Right ventricle myocardium superior (tissue), 1 donor: ENCODE data around the gene IFNAR2. TPM values are rescaled to one million over a fixed set of nuclear protein-coding genes. Genes with fewer than 3 reads are reported as not detected.
A peak's percentile ranks its signal among the peaks of the same experiment; 100 is the strongest.
"Not testable (repeated sequence)": the region's sequence is repeated elsewhere in the genome, so short reads cannot be mapped to it uniquely, and the experiment has no call there.

Experiments used
- ATAC-seq: fragments of 200-7000 bp; cut with Tn5 transposase; one replicate; pipeline ENCODE4 v1.9.1; 2020; ENCODE audit warnings: mild to moderate bottlenecking; ENCODE audit not compliant: poor library complexity
- DNase-seq: peaks from one replicate; pipeline ENCODE4 v3.0.0-alpha.2; 2020
- intact Hi-C: fragments of 100-400 bp; cut with DNase I; formaldehyde crosslinking; loops from one replicate; pipeline ENCODE4 v1.11.2; 2022
- total RNA-seq: library from RNA; stranded (reverse); fragmentation: NEBNext Ultra II Directional; extraction: Animal tissue kit (Norgen Biotek cat#: 25700); gene quantifications from one replicate; pipeline ENCODE4 v1.2.1, GENCODE V29; 2021
- donor health status: DM: no; HTN: yes; CAD: no; lungs with severe emphysema.

Gene IFNAR2
- total RNA-seq, 1 donor from 2014 or later: 8.7 TPM

DNA sequence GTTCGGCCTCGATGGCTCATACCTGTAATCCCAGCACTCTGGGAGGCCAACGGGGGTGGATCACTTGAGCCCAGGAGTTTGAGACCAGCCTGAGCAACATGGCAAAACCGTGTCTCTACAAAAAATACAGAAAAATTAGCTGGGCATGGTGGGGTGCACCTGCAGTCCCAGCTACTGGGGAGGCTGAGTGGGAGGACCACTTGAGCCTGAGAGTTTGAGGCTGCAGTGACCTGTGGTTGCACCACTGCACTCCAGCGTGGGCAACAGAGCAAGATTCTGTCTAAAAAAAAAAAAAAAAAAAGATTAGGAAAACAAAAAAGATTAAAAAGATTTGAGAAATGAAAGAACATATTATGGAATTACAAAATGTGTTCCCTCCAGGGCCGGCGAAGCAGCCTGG, 18.4 kb upstream of the IFNAR2 start:
- DNase-seq (no peak), ATAC-seq (no peak)
- intact Hi-C loops: no loop called here

- DNase-seq (no peak), ATAC-seq (no peak)
- intact Hi-C loops: no loop called here
These were observed 18.0 kb upstream of the IFNAR2 start for GRCh38 chr21:33211732-33212131.

GRCh38 chr21:33212159-33212851, 17.4 kb upstream of the IFNAR2 start:
- intact Hi-C loops: no loop called here
- DNase-seq: no peak
- peak; percentile 24 for ATAC-seq

DNA sequence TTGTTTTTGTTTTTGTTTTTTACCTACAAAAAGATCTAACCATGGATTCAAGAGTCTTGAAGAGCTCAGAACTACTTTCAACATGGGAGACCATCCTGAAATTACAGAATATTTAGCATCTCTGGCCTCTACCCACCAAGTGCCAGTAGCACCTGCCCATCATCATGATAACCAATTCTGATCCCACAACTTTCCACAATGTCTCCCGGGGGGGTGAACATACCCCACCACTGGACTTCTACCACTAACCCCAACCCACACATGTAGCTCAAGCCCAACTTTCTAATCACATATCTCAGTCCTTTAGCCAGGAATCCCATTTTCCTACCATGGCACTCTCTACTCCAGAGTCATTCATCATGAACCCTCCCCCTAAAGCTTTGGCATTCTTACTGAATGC, 15.7 kb upstream of the IFNAR2 start:
- DNase-seq (no peak), ATAC-seq (no peak)
- intact Hi-C loops: no loop called here

DNA sequence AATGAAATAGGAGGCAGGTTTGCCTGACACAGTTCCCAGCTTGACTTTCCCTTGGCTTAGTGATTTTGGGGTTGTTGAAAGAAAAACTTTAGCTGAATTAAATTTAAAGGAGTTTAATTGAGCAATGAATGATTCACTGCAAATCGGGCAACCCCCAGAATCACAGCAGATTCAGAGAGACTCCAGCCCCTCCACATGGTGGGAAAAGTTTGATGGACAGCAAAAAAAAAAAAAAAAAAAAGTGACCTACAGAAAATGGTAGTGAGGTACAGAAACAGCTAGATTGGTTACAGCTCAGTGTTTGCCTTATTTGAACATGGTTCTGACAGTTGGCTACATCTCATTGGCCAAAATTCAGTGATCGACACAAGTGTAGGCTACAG, 12.6 kb upstream of the IFNAR2 start:
- intact Hi-C loops: no loop called here
- no peak for ATAC-seq

GRCh38 chr21:33219300-33219699, 10.4 kb upstream of the IFNAR2 start:
- ATAC-seq (no peak), DNase-seq (no peak)
- intact Hi-C loops: no loop called here

More for the DNA sequence above, 12.6 kb upstream of the IFNAR2 start:
- no peak for DNase-seq

- ATAC-seq (no peak), DNase-seq (no peak)
- intact Hi-C loops: no loop called here
These were observed 9.8 kb upstream of the IFNAR2 start for GRCh38 chr21:33219954-33220353.

DNA sequence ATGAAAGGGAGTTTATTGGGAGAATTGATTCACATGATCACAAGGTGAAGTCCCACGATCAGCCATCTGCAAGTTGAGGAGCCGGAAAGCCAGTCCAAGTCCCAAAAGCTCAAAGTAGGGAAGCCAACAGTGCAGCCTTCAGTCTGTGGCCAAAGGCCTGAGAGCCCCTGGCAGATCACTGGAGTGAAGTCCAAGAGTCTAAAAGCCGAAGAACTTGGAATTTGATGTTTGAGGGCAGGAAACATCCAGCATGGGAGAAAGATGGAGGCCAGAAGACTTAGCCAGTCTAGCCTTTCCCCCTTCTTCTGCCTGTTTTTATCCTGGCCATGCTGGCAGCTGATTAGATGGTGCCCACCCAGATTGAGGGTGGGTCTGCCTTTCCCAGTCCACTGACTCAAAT, 4.4 kb upstream of the IFNAR2 start:
- intact Hi-C loops, ATAC-seq, DNase-seq: not testable (repeated sequence)

- ATAC-seq: no peak
- no peak for DNase-seq
- intact Hi-C loops: no loop called here
These were observed 1.3 kb upstream of the IFNAR2 start for GRCh38 chr21:33228455-33228854.

DNA sequence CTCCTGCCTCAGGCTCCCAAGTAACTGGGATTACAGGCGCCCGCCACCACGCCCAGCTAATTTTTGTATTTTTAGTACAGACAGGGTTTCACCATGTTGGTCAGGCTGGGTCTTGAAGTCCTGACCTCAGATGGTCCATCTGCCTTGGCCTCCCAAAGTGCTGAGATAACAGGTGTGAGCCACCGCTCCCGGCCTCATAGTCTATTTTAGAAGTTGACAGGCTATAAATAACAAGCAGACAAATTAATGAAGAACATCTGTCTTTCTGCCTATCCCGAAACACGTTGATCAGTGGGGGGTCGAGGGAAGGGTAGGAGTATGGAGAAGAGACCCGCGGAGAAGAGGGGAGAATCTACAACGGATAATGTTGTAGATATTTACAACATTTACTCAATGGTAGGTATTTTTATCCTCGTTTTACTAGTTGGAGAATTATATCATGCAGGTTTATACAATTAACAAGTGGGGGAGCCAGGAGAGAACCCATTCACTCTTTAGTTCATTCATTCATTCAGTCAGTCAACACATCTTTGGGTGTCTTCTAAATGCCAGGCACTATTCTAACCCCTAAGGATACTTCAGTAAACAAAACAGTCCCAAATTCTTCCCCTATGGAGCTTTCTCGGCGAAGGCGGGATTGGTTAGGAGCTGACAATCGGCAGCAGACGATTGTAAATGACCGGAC, 497 bp upstream of the IFNAR2 start:
- intact Hi-C loops: no loop called here
- no peak for DNase-seq
- no peak for ATAC-seq

- ATAC-seq (peak; percentile 60), DNase-seq (peak; percentile 67)
- intact Hi-C loops: no loop called here
These were observed 997 bp downstream of the IFNAR2 start for GRCh38 chr21:33230545-33231324.

- no peak for DNase-seq
- no peak for ATAC-seq
- intact Hi-C loops: no loop called here
These were observed 1.8 kb downstream of the IFNAR2 start for GRCh38 chr21:33231526-33231925.

DNA sequence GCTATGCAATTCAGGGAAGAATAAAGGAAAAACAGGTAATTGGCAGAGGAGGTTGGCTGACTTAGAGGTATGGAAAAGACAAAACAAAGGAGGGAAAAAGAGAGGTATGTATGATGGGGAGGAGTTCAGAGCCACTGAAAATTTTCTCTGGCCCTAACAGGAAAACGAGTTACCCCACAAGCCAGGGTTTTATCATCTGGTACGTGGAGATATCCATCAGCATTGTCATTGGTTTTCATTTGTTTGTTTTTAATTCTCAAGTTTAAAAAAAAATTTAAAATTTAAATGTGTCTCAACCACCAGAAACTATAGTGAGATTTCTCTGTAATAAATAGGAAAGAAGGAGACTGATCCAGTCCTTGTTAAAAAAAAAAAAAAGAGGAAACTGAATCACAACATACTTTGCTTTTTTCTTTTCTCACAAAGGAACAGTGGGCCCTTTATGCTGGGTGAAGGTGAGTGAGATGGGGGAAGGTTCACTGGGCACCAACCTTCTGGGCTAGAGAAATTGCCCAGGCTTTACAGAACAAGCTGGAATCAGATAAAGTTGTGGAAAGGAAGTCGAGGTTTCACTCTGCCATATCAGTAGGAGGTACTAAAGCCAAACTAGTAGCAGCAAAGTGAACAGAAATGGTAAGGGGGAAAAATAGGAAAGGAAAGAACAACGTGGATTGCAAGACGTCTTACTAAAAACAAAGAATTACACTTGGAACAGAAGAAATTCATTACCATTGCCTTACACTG, 2.7 kb downstream of the IFNAR2 start:
- no peak for ATAC-seq
- DNase-seq: no peak
- intact Hi-C loops: no loop called here

- intact Hi-C loops: no loop called here
- DNase-seq (no peak), ATAC-seq (no peak)
These were observed 5.1 kb downstream of the IFNAR2 start for GRCh38 chr21:33234635-33235520.

DNA sequence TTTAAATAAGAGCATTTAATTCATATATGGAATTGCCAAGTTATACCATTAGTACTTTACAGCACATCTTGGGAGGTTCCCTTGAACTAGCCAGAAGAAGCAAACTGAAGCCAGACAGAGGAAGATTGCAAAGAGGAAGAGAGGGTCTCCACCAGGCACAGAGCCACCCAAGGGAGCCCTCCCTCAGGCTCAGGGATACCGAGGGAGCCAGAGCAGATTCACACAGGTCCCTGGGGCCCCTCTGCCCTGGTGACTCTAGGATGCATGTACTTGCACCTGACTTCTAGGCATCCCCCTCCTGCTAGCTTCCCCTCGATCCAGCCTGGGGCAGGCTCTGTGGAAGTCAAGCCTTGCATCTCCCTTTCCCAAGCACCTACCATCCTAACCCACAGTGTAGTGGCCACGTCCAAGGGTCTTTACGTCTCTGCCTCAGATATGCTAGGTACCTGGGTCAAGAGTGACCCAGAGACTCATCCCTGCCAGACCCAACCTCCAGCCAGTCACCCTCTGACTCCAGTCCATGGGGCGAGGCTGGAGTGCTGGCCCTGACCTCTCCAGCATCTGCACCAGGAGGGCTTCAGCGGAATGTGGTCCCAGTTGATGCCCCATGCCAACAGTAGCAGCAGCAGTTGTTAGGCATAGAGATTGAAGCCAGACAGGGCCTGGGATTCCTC, 6.4 kb downstream of the IFNAR2 start:
- intact Hi-C loops: no loop called here
- ATAC-seq (no peak), DNase-seq (no peak)

DNA sequence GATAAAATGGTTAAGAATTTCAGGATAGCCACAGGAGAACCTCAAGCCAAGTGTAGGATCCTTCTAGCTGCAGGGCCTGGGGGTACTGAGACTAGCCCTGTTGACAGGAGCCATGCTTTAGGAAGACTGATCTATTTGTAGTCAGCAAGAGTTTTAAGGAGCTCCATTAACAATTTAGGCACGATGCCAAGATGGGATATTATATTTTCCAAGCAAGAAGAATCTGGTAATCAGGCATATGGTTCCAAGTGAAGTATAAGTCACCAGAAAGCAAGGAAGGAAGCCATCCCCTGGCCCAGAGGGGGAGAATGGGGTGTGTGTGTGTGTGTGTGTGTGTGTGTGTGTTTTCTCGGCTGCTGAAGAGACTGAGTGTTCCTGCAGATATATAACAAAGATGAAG, 7.0 kb downstream of the IFNAR2 start:
- intact Hi-C loops: no loop called here
- ATAC-seq (no peak), DNase-seq (no peak)

- ATAC-seq (no peak), DNase-seq (no peak)
- intact Hi-C loops: no loop called here
These were observed 7.7 kb downstream of the IFNAR2 start for GRCh38 chr21:33237486-33237885.

GRCh38 chr21:33238146-33238545, 8.4 kb downstream of the IFNAR2 start:
- intact Hi-C loops: no loop called here
- DNase-seq (no peak), ATAC-seq (no peak)
